Large intestine (tissue), 3 donors: ENCODE results near the gene CCL20. TPM values are rescaled to one million over a fixed set of nuclear protein-coding genes. Genes with fewer than 3 reads are reported as not detected.
A peak's percentile ranks its signal among the peaks of the same experiment; 100 is the strongest.

Experiments
- DNase-seq, 2 donors: peaks; one replicate each; pipeline versions ENCODE4 v3.0.0 to v3.0.0-alpha.2; 2013
- H3K27ac ChIP-seq: one replicate; pipeline ENCODE4 v1.5.1; 2013; ENCODE audit warnings: low read length
- H3K27me3 ChIP-seq: 2 replicates; pipeline ENCODE4 v1.6.1; 2013; ENCODE audit warnings: low read length; ENCODE audit not compliant: control insufficient read depth, insufficient read depth
- H3K36me3 ChIP-seq: 2 replicates; pipeline ENCODE4 v1.6.1; 2013; ENCODE audit warnings: low read length; ENCODE audit not compliant: control insufficient read depth, insufficient read depth
- H3K4me1 ChIP-seq: one replicate; pipeline ENCODE4 v1.6.1; 2013; ENCODE audit warnings: low read length; ENCODE audit not compliant: control insufficient read depth, insufficient read depth
- H3K4me3 ChIP-seq: one replicate; pipeline ENCODE4 v1.5.1; 2013; ENCODE audit warnings: low read length
- H3K9me3 ChIP-seq: one replicate; pipeline ENCODE4 v1.6.1; 2013; ENCODE audit warnings: mild to moderate bottlenecking, low read depth, low read length, moderate library complexity; ENCODE audit not compliant: control insufficient read depth
- WGBS: methylation state at CpG from one replicate; pipeline ENCODE4 v1.1.5; 2013; ENCODE audit warnings: low lambda C conversion rate; ENCODE audit not compliant: insufficient coverage; 5-methylcytosine and 5-hydroxymethylcytosine counted together
- polyA plus RNA-seq: library from polyadenylated mRNA; unstranded; fragments of 120-200 nt; gene quantifications from one replicate; pipeline ENCODE4 v1.2.1, GENCODE V29; 2013

The CCL20 gene
- polyA plus RNA-seq, 1 donor = 11.4 TPM

- H3K4me3 ChIP-seq = no peak overlapping the region
- WGBS = 33% methylated on average over 1 of the region's 3 CpGs
- peak; percentile 76 to 90 for DNase-seq
- H3K4me1 ChIP-seq = peaks cover 16% of the 10 kb centered on the region
- H3K36me3 ChIP-seq = no peaks in the 10 kb centered on the region
- no peaks in the 10 kb centered on the region for H3K9me3 ChIP-seq
- no peaks in the 10 kb centered on the region for H3K27me3 ChIP-seq
- peak overlapping the region; percentile 77 for H3K27ac ChIP-seq
Observed at GRCh38 chr2:227799202-227799601, 14.4 kb upstream of the CCL20 start.

- Histone ChIP-seq H3K27ac (no peak overlapping the region), H3K36me3 (no peaks in the 10 kb centered on the region), H3K4me1 (peaks cover 12% of the 10 kb centered on the region), H3K27me3 (no peaks in the 10 kb centered on the region), H3K4me3 (no peak overlapping the region), H3K9me3 (no peaks in the 10 kb centered on the region)
- DNase-seq = no peak
- 100% methylated on average over 1 of the region's 2 CpGs for WGBS
Observed at GRCh38 chr2:227802882-227803281, 10.8 kb upstream of the CCL20 start.

- DNase-seq = no peak
- H3K27me3 ChIP-seq = no peaks in the 10 kb centered on the region
- H3K9me3 ChIP-seq = no peaks in the 10 kb centered on the region
- no peaks in the 10 kb centered on the region for H3K36me3 ChIP-seq
- no peak overlapping the region for H3K27ac ChIP-seq
- peaks cover 1% of the 10 kb centered on the region for H3K4me1 ChIP-seq
- 100% methylated on average over 1 of the region's 4 CpGs for whole genome bisulfite sequencing
- no peak overlapping the region for H3K4me3 ChIP-seq
Observed at GRCh38 chr2:227804975-227805374, 8.7 kb upstream of the CCL20 start.

- Histone ChIP-seq H3K9me3 (no peaks in the 10 kb centered on the region), H3K27ac (no peak overlapping the region), H3K27me3 (no peaks in the 10 kb centered on the region), H3K4me3 (no peak overlapping the region), H3K36me3 (no peaks in the 10 kb centered on the region), H3K4me1 (no peaks in the 10 kb centered on the region)
- WGBS = no CpG with 5 or more reads among the region's 15 CpGs
- no peak for DNase-seq
Observed at GRCh38 chr2:227805578-227805977, 8.1 kb upstream of the CCL20 start.

- WGBS = 100% methylated on average over 1 of the region's 1 CpG
- no peak for DNase-seq
- Histone ChIP-seq H3K27ac (no peak overlapping the region), H3K9me3 (no peaks in the 10 kb centered on the region), H3K4me3 (no peak overlapping the region), H3K36me3 (no peaks in the 10 kb centered on the region), H3K27me3 (no peaks in the 10 kb centered on the region), H3K4me1 (peaks cover 10% of the 10 kb centered on the region)
Observed at GRCh38 chr2:227808936-227809335, 4.7 kb upstream of the CCL20 start.

GRCh38 chr2:227812001-227812400, 1.6 kb upstream of the CCL20 start:
- Histone ChIP-seq H3K27ac (no peak overlapping the region), H3K27me3 (no peaks in the 10 kb centered on the region), H3K9me3 (no peaks in the 10 kb centered on the region), H3K4me1 (peaks cover 13% of the 10 kb centered on the region), H3K36me3 (no peaks in the 10 kb centered on the region), H3K4me3 (no peak overlapping the region)
- no CpG with 5 or more reads among the region's 4 CpGs for WGBS
- no peak for DNase-seq

GRCh38 chr2:227813229-227813561, 447 bp upstream of the CCL20 start:
- Histone ChIP-seq H3K36me3 (no peaks in the 10 kb centered on the region), H3K27me3 (no peaks in the 10 kb centered on the region), H3K4me3 (no peak overlapping the region), H3K27ac (peak overlapping the region; percentile 3), H3K4me1 (peaks cover 20% of the 10 kb centered on the region), H3K9me3 (no peaks in the 10 kb centered on the region)
- DNase-seq = no peak
- no CpG with 5 or more reads among the region's 2 CpGs for WGBS

- H3K27ac ChIP-seq = no peak overlapping the region
- WGBS = 50% methylated on average over 2 of the region's 3 CpGs
- H3K4me3 ChIP-seq = no peak overlapping the region
- no peaks in the 10 kb centered on the region for H3K9me3 ChIP-seq
- no peaks in the 10 kb centered on the region for H3K36me3 ChIP-seq
- DNase-seq = no peak
- H3K4me1 ChIP-seq = peaks cover 31% of the 10 kb centered on the region
- no peaks in the 10 kb centered on the region for H3K27me3 ChIP-seq
Observed at GRCh38 chr2:227815066-227815465, 1.4 kb downstream of the CCL20 start.

GRCh38 chr2:227816507-227817294, 3.1 kb downstream of the CCL20 start:
- no peaks in the 10 kb centered on the region for H3K36me3 ChIP-seq
- peaks cover 37% of the 10 kb centered on the region for H3K4me1 ChIP-seq
- peak; percentile 57 to 80 for DNase-seq
- H3K27me3 ChIP-seq = no peaks in the 10 kb centered on the region
- H3K4me3 ChIP-seq = no peak overlapping the region
- no peaks in the 10 kb centered on the region for H3K9me3 ChIP-seq
- H3K27ac ChIP-seq = peak overlapping the region; percentile 36
- no CpG with 5 or more reads among the region's 2 CpGs for WGBS

- no peak overlapping the region for H3K4me3 ChIP-seq
- no CpG with 5 or more reads among the region's 1 CpG for WGBS
- no peak for DNase-seq
- H3K9me3 ChIP-seq = no peaks in the 10 kb centered on the region
- H3K4me1 ChIP-seq = peaks cover 38% of the 10 kb centered on the region
- H3K27ac ChIP-seq = peak overlapping the region; percentile 67
- H3K36me3 ChIP-seq = no peaks in the 10 kb centered on the region
- H3K27me3 ChIP-seq = no peaks in the 10 kb centered on the region
Observed at GRCh38 chr2:227817336-227817735, 3.7 kb downstream of the CCL20 start.
